ENCODE results near the gene H1-8. TPM values are rescaled to one million over a fixed set of nuclear protein-coding genes. Genes with fewer than 3 reads are reported as not detected.

Gene H1-8
- total and polyA plus RNA-seq, 7 donors, result not detected

DNA sequence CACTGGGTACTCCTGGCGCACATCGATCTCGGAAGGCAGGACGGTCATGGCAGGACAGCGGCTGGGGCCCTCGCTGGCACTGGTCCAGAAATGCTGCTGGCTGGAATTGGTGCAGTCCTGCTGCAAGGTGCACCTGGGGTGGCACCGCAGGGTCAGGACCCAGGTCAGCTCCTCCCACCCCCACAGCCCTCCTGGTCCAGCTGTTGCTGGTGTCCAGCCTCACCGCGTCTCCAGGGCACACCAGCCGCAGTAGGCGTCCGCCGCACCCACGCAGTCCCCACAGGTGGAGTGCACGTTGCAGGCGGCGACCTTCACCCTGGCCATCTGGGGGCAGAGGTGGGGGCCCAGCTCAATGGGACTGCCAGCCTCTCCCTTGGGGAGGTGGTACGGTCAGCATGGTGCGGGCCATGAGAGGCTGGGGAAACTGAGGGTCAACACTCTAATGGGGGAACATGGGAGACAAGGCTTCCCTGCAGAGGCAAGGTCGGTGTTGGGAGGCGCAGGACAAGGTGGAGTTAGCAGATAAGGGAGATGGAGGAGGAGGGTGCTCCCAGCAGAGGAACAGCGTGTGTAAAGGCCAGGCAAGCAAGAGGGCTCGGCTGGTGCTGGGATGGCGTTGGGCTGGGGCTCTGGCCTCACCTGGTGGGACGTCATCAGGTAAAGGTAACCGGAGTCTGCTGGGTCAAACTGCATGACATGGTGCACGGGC, 43.1 kb downstream of the H1-8 start:
- ATAC-seq (no peak), DNase-seq (no peak)
- Histone ChIP-seq H3K4me3 (no peak overlapping the region), H3K27me3 (ENCODE audit: insufficient read depth in 3 of 3, low read length in 2 of 3) (peaks cover 0 to 2% (median 0%) of the 10 kb centered on the region in 3 donors), H3K36me3 (ENCODE audit: insufficient read depth in 1 of 2, low read depth in 1 of 2) (peaks cover 0 to 30% of the 10 kb centered on the region in 2 donors), H3K9me3 (no peaks in the 10 kb centered on the region), H3K4me1 (peaks cover 6% of the 10 kb centered on the region), H3K27ac (no peak overlapping the region)
- TF ChIP-seq, protein P1, sequence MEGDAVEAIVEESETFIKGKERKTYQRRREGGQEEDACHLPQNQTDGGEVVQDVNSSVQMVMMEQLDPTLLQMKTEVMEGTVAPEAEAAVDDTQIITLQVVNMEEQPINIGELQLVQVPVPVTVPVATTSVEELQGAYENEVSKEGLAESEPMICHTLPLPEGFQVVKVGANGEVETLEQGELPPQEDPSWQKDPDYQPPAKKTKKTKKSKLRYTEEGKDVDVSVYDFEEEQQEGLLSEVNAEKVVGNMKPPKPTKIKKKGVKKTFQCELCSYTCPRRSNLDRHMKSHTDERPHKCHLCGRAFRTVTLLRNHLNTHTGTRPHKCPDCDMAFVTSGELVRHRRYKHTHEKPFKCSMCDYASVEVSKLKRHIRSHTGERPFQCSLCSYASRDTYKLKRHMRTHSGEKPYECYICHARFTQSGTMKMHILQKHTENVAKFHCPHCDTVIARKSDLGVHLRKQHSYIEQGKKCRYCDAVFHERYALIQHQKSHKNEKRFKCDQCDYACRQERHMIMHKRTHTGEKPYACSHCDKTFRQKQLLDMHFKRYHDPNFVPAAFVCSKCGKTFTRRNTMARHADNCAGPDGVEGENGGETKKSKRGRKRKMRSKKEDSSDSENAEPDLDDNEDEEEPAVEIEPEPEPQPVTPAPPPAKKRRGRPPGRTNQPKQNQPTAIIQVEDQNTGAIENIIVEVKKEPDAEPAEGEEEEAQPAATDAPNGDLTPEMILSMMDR (IDR thresholded peaks at IDR 0.05), result no peak
- intact Hi-C loops (cut with DNase I), result loop anchor here in 1 of 2 donors (5.0 kb wide), 1 partner anchor 74 kb away; no protein-coding TSS in a partner anchor
- 91 to 95% (median 94%) methylated on average over 27 of the region's 27 CpGs for WGBS, 3 donors

GRCh38 chr3:129586746-129587430, 43.9 kb downstream of the H1-8 start:
- WGBS, 3 donors, result 71 to 77% (median 73%) methylated on average over 17 of the region's 17 CpGs
- H3K4me3 ChIP-seq, result no peak overlapping the region
- TF ChIP-seq, protein P1 (IDR thresholded peaks at IDR 0.05), result no peak
- intact Hi-C loops (cut with DNase I), result loop anchor here in 1 of 2 donors (5.0 kb wide), 1 partner anchor 75 kb away; no protein-coding TSS in a partner anchor
- peaks cover 8% of the 10 kb centered on the region for H3K4me1 ChIP-seq
- ATAC-seq, result peak in 1 of 4 donors; percentile 31
- H3K9me3 ChIP-seq, result no peaks in the 10 kb centered on the region
- H3K27ac ChIP-seq, result no peak overlapping the region
- H3K36me3 ChIP-seq (ENCODE audit: insufficient read depth in 1 of 2, low read depth in 1 of 2), result peaks cover 0 to 30% of the 10 kb centered on the region in 2 donors
- peaks cover 0 to 2% (median 0%) of the 10 kb centered on the region in 3 donors for H3K27me3 ChIP-seq (ENCODE audit: insufficient read depth in 3 of 3, low read length in 2 of 3)
- DNase-seq, result peak in 1 of 2 donors; percentile 62

DNA sequence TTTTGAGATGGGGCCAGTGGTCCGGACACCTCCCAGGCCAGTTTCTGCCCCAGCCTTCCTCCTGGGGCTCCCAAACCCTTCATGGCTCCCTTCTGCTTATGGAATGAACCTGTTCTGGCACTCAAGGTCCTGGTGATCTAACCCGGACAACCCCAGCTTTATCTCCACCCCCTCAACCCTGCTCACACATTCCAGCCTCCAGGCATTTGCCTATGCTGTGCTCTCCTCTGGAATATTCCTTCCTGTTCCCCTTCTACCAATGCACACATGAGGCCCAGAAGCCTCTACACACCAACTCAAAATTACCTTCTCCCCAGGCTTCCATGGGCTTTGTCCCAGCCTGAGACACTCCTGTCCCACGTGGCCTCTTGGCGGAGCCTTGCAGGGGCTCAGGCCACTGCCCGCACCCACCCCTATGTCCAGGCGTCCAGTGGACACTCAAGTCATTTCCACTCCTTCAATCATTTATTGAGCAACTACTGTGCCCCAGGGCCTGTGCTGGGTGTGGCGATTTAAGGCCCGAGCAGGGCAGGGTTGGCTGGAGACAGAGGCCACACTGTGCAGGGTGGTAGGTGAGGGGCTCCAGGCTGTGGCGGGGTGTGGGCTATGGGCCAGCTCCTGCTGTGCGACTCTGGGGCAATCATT, 44.7 kb downstream of the H1-8 start:
- DNase-seq (no peak), ATAC-seq (no peak)
- TF ChIP-seq, protein P1 (IDR thresholded peaks at IDR 0.05), result no peak
- Histone ChIP-seq H3K4me1 (peaks cover 14% of the 10 kb centered on the region), H3K9me3 (no peaks in the 10 kb centered on the region), H3K27ac (no peak overlapping the region), H3K27me3 (ENCODE audit: insufficient read depth in 3 of 3, low read length in 2 of 3) (peaks cover 0 to 2% (median 0%) of the 10 kb centered on the region in 3 donors), H3K36me3 (ENCODE audit: insufficient read depth in 1 of 2, low read depth in 1 of 2) (peaks cover 0 to 22% of the 10 kb centered on the region in 2 donors), H3K4me3 (no peak overlapping the region)
- WGBS, 3 donors, result 82 to 89% (median 87%) methylated on average over 10 of the region's 10 CpGs
- intact Hi-C loops (cut with DNase I), result loop anchor here in 1 of 2 donors (5.0 kb wide), 1 partner anchor 75 kb away; no protein-coding TSS in a partner anchor

- TF ChIP-seq, protein P1 (IDR thresholded peaks at IDR 0.05), result no peak
- intact Hi-C loops (cut with DNase I), result no loop called here
- H3K27ac ChIP-seq, result no peak overlapping the region
- H3K4me3 ChIP-seq, result no peak overlapping the region
- ATAC-seq, result no peak
- WGBS, 3 donors, result 59 to 80% (median 64%) methylated on average over 7 to 8 of the region's 8 CpGs
- peaks cover 0 to 14% of the 10 kb centered on the region in 2 donors for H3K36me3 ChIP-seq (ENCODE audit: insufficient read depth in 1 of 2, low read depth in 1 of 2)
- no peaks in the 10 kb centered on the region for H3K9me3 ChIP-seq
- no peak for DNase-seq
- H3K27me3 ChIP-seq (ENCODE audit: insufficient read depth in 3 of 3, low read length in 2 of 3), result peaks cover 0 to 2% (median 0%) of the 10 kb centered on the region in 3 donors
- peaks cover 17% of the 10 kb centered on the region for H3K4me1 ChIP-seq
These were observed 47.2 kb downstream of the H1-8 start for GRCh38 chr3:129590215-129590614.

All from psoas muscle (tissue), 8 donors.